ENCODE measurements around the gene EIF3I. TPM values are rescaled to one million over a fixed set of nuclear protein-coding genes. Genes with fewer than 3 reads are reported as not detected.

Gene EIF3I
- total and polyA plus RNA-seq, 2 of the 8 experiments (the other 6 are each of a cell fraction or from before 2014, with no cell fraction given): 247 to 346 TPM

- CTCF ChIA-PET (ENCODE audit: partially characterized antibody): interaction anchor here (0.5 to 2.3 kb wide), 7 partner anchors 8 to 1458 kb away, joined by 3 to 7 read pairs (median 3); partner anchors contain the start of gene DCDC2B
- Histone ChIP-seq H3K4me1 (replicated peaks in 1 of 4; ENCODE audit: control insufficient read depth in 3 of 4, insufficient read depth in 4 of 4, low read length in 3 of 4) (peaks cover 0 to 7% (median 2%) of the 10 kb centered on the region in 4 experiments; a peak in 3 of 7 replicates), H3K27me3 (replicated peaks in 1 of 4; ENCODE audit: control insufficient read depth in 3 of 4, extremely low read depth in 1 of 4, insufficient read depth in 3 of 4, low read length in 3 of 4) (no peaks in the 10 kb centered on the region), H4K8ac (ENCODE audit: extremely low read depth, insufficient read depth, low read length) (no peak overlapping the region), H3K56ac (replicated peaks; ENCODE audit: insufficient read length, low read depth, low read length) (no peak overlapping the region), H4K91ac (replicated peaks; ENCODE audit: insufficient read length, low read length) (no peak overlapping the region), H2AFZ (ENCODE audit: low read length) (no peak overlapping the region), H4K5ac (ENCODE audit: insufficient read length, low read depth, low read length) (no peak overlapping the region), H4K20me1 (replicated peaks in 1 of 2; ENCODE audit: control insufficient read depth in 1 of 2, insufficient read depth in 2 of 2, low read length in 2 of 2) (peaks cover 0 to 1% of the 10 kb centered on the region in 2 experiments), H2AK5ac (ENCODE audit: low read depth, low read length) (no peak overlapping the region), H3K4me2 (ENCODE audit: insufficient read depth in 1 of 2, low read depth in 2 of 2, low read length in 2 of 2) (peak overlapping the region; percentile 65 to 84), H2BK15ac (ENCODE audit: low read length) (no peak overlapping the region), H3K9ac (replicated peaks in 1 of 4; ENCODE audit: extremely low read depth in 1 of 4, low read depth in 3 of 4, low read length in 3 of 4) (peak overlapping the region in 1 of 4 experiments; percentile 15; a peak in 2 of 7 replicates), H2BK5ac (ENCODE audit: low read depth, low read length) (0 out of 2 replicates have a peak overlapping the region, but pooled peaks have one; percentile 68), H3K27ac (ENCODE audit: low read depth, low read length) (peak overlapping the region; percentile 22; the same call in 1 of the 2 replicates), H3K79me1 (ENCODE audit: low read depth, low read length) (peaks cover 2% of the 10 kb centered on the region; the same call in 1 of the 2 replicates), H3K9me3 (ENCODE audit: insufficient read depth in 2 of 2, low read depth in 1 of 2, low read length in 1 of 2) (no peaks in the 10 kb centered on the region), H3K14ac (ENCODE audit: insufficient read length) (no peak overlapping the region), H2BK12ac (ENCODE audit: low read depth, low read length) (no peak overlapping the region), H2BK120ac (replicated peaks; ENCODE audit: low read depth, low read length) (no peak overlapping the region), H3K79me2 (ENCODE audit: control insufficient read depth in 1 of 2, insufficient read depth in 2 of 2, low read length in 2 of 2) (peaks cover 0 to 24% of the 10 kb centered on the region in 2 experiments; a peak in 3 of 4 replicates), H3K4me3 (ENCODE audit: extremely low read depth in 1 of 4, insufficient read depth in 2 of 4, low read depth in 3 of 4, low read length in 4 of 4) (peak overlapping the region; percentile 66 to 97 (median 88); a peak in 7 of 8 replicates), H3K23me2 (ENCODE audit: low read depth, low read length) (peaks cover 8% of the 10 kb centered on the region; the same call in 1 of the 2 replicates), H3K23ac (ENCODE audit: insufficient read length) (no peak overlapping the region), H3K18ac (ENCODE audit: extremely low read depth, low read length) (no peak overlapping the region), H3K4ac (replicated peaks; ENCODE audit: insufficient read length, low read depth, low read length) (no peak overlapping the region), H3K36me3 (ENCODE audit: control insufficient read depth in 2 of 4, insufficient read depth in 4 of 4, low read length in 3 of 4) (peaks cover 6 to 22% (median 13%) of the 10 kb centered on the region in 4 experiments; a peak in 7 of 8 replicates), H2BK20ac (ENCODE audit: low read length) (no peak overlapping the region)
- FAIRE-seq (no peak), DNase-seq (ENCODE audit: low read depth in 1 of 2, low spot score in 2 of 2) (no peak)
- 79% methylated on average over 4 of the region's 4 CpGs; no CpG with 5 or more reads in 1 of the 2 experiments for WGBS, 2 experiments (ENCODE audit: extremely low coverage in 1 of 2, insufficient coverage in 1 of 2, insufficient read length in 1 of 2, insufficient replicate concordance in 2 of 2, low coverage in 1 of 2, low lambda C conversion rate in 2 of 2, missing lambda C conversion rate in 1 of 2)
- TF ChIP-seq SP1 (IDR thresholded peaks at IDR 0.05; ENCODE audit: low read depth, low read length) (no peak), RFX5 (IDR thresholded peaks at IDR 0.05; ENCODE audit: borderline replicate concordance, low read depth, low read length) (no peak), POU5F1 (IDR thresholded peaks at IDR 0.05; ENCODE audit: low read depth, low read length) (no peak), TEAD4 (IDR thresholded peaks at IDR 0.05; ENCODE audit: low read depth, low read length) (no peak)
- POLR2A ChIA-PET (ENCODE audit: partially characterized antibody): interaction anchor here (0.8 to 8.0 kb wide), 11 partner anchors 11 to 112 kb away, joined by 3 to 52 read pairs (median 5); partner anchors contain the start of genes DCDC2B, IQCC and LCK
Measured at GRCh38 chr1:32220746-32221580, 1.2 kb upstream of the EIF3I start.
